Measurements from ENCODE around the gene RPS6KA5.

DNA sequence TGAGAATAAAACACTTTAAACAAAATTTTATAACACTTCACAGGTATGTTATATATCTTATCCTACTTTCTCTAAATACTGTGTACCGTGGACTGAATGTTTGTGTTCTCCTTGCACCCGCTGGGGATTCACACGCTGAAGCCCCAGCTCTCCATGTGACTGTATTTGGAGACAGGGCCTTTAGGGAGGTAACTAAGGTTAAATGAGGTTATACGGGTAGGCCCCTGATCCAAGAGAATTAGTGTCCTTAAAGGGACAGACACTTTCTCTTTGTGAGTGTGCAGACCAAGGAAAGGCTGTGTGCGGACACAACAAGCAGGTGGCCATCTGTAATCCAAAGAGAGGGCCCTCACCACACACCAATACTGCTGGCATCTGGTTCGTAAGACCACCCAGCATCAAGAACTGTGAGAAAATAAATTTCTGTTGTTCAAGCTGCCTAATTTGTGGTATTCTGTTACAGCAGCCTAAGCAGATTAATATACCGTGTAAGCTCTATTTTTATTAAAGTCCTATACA lies 174.1 kb downstream of the RPS6KA5 start:
- TF ChIP-seq, protein P1, sequence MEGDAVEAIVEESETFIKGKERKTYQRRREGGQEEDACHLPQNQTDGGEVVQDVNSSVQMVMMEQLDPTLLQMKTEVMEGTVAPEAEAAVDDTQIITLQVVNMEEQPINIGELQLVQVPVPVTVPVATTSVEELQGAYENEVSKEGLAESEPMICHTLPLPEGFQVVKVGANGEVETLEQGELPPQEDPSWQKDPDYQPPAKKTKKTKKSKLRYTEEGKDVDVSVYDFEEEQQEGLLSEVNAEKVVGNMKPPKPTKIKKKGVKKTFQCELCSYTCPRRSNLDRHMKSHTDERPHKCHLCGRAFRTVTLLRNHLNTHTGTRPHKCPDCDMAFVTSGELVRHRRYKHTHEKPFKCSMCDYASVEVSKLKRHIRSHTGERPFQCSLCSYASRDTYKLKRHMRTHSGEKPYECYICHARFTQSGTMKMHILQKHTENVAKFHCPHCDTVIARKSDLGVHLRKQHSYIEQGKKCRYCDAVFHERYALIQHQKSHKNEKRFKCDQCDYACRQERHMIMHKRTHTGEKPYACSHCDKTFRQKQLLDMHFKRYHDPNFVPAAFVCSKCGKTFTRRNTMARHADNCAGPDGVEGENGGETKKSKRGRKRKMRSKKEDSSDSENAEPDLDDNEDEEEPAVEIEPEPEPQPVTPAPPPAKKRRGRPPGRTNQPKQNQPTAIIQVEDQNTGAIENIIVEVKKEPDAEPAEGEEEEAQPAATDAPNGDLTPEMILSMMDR (IDR thresholded peaks at IDR 0.05; ENCODE audit: low read depth, low read length, poor library complexity, severe bottlenecking) = no peak
- no peak for TF ChIP-seq EZH2phosphoT487 (IDR thresholded peaks at IDR 0.05; ENCODE audit: borderline replicate concordance, low read length)

Data from DOHH2 (cell line).